Stimulated activated CD4-positive, alpha-beta T cell treated with anti-CD3 and anti-CD28 coated beads, Interleukin-15, amount 100 ng/mL, for 1 hour (primary cell): ENCODE results near the gene OTUD5.

Source experiments
- DNase-seq, 2 donors: peaks; one replicate each; pipeline ENCODE4 v3.0.0-alpha.2; 2020; ENCODE audit warnings: low read depth in 1 of 2, low spot score in 1 of 2

The OTUD5 gene

GRCh38 chrX:48937054-48937907, 20.1 kb downstream of the OTUD5 start:
- DNase-seq, result peak; percentile 70 to 78

GRCh38 chrX:48936429-48937053, 20.9 kb downstream of the OTUD5 start:
- no peak for DNase-seq

- DNase-seq, result no peak
Measured at GRCh38 chrX:48935301-48935670, 22.1 kb downstream of the OTUD5 start.

- no peak for DNase-seq
Measured at GRCh38 chrX:48934581-48935300, 22.7 kb downstream of the OTUD5 start.

- no peak for DNase-seq
Measured at GRCh38 chrX:48933757-48934156, 23.6 kb downstream of the OTUD5 start.

GRCh38 chrX:48927736-48928382, 29.5 kb downstream of the OTUD5 start:
- no peak for DNase-seq

GRCh38 chrX:48927123-48927522, 30.3 kb downstream of the OTUD5 start:
- DNase-seq, result no peak

- DNase-seq, result no peak
Measured at GRCh38 chrX:48924270-48924669, 33.1 kb downstream of the OTUD5 start.

- DNase-seq, result no peak
Measured at GRCh38 chrX:48923771-48924170, 33.6 kb downstream of the OTUD5 start.

- no peak for DNase-seq
Measured at GRCh38 chrX:48920718-48921104, 36.7 kb downstream of the OTUD5 start.

GRCh38 chrX:48919947-48920717, 37.3 kb downstream of the OTUD5 start:
- no peak for DNase-seq

GRCh38 chrX:48919360-48919841, 38.0 kb downstream of the OTUD5 start:
- no peak for DNase-seq

- peak; percentile 79 to 83 for DNase-seq
Measured at GRCh38 chrX:48918643-48919340, 38.6 kb downstream of the OTUD5 start, which contains the start of gene PIM2. TSS of gene PIM2 (minus strand) at chrX:48919024. CDS start at chrX:48918834, 190 bp downstream.

GRCh38 chrX:48918301-48918642, 39.1 kb downstream of the OTUD5 start:
- no peak for DNase-seq

- peak; percentile 69 to 73 for DNase-seq
Measured at GRCh38 chrX:48917139-48918001, 40.0 kb downstream of the OTUD5 start.

GRCh38 chrX:48914593-48915493, 42.6 kb downstream of the OTUD5 start:
- no peak for DNase-seq

- DNase-seq, result no peak
Measured at GRCh38 chrX:48913605-48914366, 43.6 kb downstream of the OTUD5 start.
